Measurements from ENCODE around the gene FAM83C.

GRCh38 chr20:35332540-35333200, 40.4 kb upstream of the FAM83C start:
- TF ChIP-seq YY1 (IDR thresholded peaks at IDR 0.05; ENCODE audit: low read depth) (no peak), CREB1 (IDR thresholded peaks at IDR 0.05; ENCODE audit: low read depth) (no peak), EGR1 (IDR thresholded peaks at IDR 0.05) (no peak), REST (IDR thresholded peaks at IDR 0.05; ENCODE audit: low read depth) (no peak), CEBPB (IDR thresholded peaks at IDR 0.05) (no peak), EP300 (IDR thresholded peaks at IDR 0.05; ENCODE audit: borderline replicate concordance) (no peak), TEAD4 (IDR thresholded peaks at IDR 0.05) (no peak), NFIC (IDR thresholded peaks at IDR 0.05) (no peak)
